K562 (cell line): ENCODE results near the gene MRPL10. TPM values are rescaled to one million over a fixed set of nuclear protein-coding genes. Genes with fewer than 3 reads are reported as not detected.
A peak's percentile ranks its signal among the peaks of the same experiment; 100 is the strongest.

ENCODE experiments used
- CGGBP1 ChIP-seq: fragments of 250-450 bp; sonication (Bioruptor Pico); IDR thresholded peaks from 2 replicates; pipeline ENCODE4 v1.9.0; 2021; ENCODE audit warnings: mild to moderate bottlenecking
- CTBP1 ChIP-seq: fragments of 450-650 bp; IDR thresholded peaks from 2 replicates; pipeline ENCODE4 v1.6.1; 2016; ENCODE audit warnings: borderline replicate concordance
- E2F8 ChIP-seq: fragments of 450-650 bp; IDR thresholded peaks from 2 replicates; pipeline ENCODE4 v1.7.1; 2018; ENCODE audit warnings: mild to moderate bottlenecking, low read depth; ENCODE audit not compliant: partially characterized antibody
- ELF1 ChIP-seq: fragments of 200-800 bp; sonication (Bioruptor generic); IDR thresholded peaks from 2 replicates; pipeline ENCODE4 v1.6.1; 2016; ENCODE audit warnings: missing genetic modification characterization, missing compliant biosample characterization
- EP300 ChIP-seq: IDR thresholded peaks from 2 replicates; pipeline ENCODE4 v1.6.1; 2012; ENCODE audit warnings: low read length, improper control_type of control experiment
- FOXJ2 ChIP-seq: fragments of 200-800 bp; sonication (Bioruptor generic); IDR thresholded peaks from 2 replicates; pipeline ENCODE4 v1.6.1; 2016; ENCODE audit warnings: missing genetic modification characterization, missing compliant biosample characterization
- GATAD2A ChIP-seq: fragments of 450-650 bp; IDR thresholded peaks from 2 replicates; pipeline ENCODE4 v1.6.1; 2017
- KAT7 ChIP-seq: sonication (generic); formaldehyde crosslinking; IDR thresholded peaks from 2 replicates; pipeline ENCODE4 v1.8.0; 2022; ENCODE audit warnings: missing genetic modification reagents, mild to moderate bottlenecking, borderline replicate concordance
- KHSRP ChIP-seq: fragments of 450-650 bp; IDR thresholded peaks from 2 replicates; pipeline ENCODE4 v1.6.1; 2017
- MAZ ChIP-seq, 2 experiments: fragments of 450-650 bp in 1 of 2; sonication (generic) in 1 of 2; formaldehyde crosslinking; IDR thresholded peaks in 1 of 2; conservative IDR thresholded peaks in 1 of 2; 2 replicates each; pipeline versions ENCODE4 v1.4.0 to v1.5.0; 2020; ENCODE audit warnings: mild to moderate bottlenecking in 1 of 2, missing genetic modification reagents in 1 of 2
- NKRF ChIP-seq: fragments of 450-650 bp; IDR thresholded peaks from 2 replicates; pipeline ENCODE4 v1.6.1; 2016; ENCODE audit warnings: borderline replicate concordance
- NONO ChIP-seq, 2 experiments: fragments of 200-400 bp in 1 of 2; fragments of 450-650 bp in 1 of 2; formaldehyde crosslinking in 1 of 2; IDR thresholded peaks; 2 replicates each; pipeline ENCODE4 v1.6.1; 2017; ENCODE audit warnings: low read depth in 2 of 2, mild to moderate bottlenecking in 2 of 2, moderate library complexity in 2 of 2, low read length in 1 of 2
- SMAD4 ChIP-seq: fragments of 250-450 bp; sonication (Bioruptor Pico); conservative IDR thresholded peaks from 2 replicates; pipeline ENCODE4 v1.8.0; 2021; ENCODE audit warnings: inconsistent platforms, mild to moderate bottlenecking, moderate library complexity
- SREBF1 ChIP-seq: fragments of 150-350 bp; IDR thresholded peaks from 2 replicates; pipeline ENCODE4 v1.6.1; 2014; ENCODE audit warnings: antibody characterized with exemption, low read depth, low read length, borderline replicate concordance
- ZBTB1 ChIP-seq: sonication (generic); formaldehyde crosslinking; IDR thresholded peaks from 2 replicates; pipeline ENCODE4 v1.8.1; 2023; ENCODE audit warnings: missing genetic modification reagents, low read depth, mild to moderate bottlenecking, borderline replicate concordance
- ZBTB12 ChIP-seq: fragments of 250-450 bp; sonication (Bioruptor Pico); IDR thresholded peaks from 2 replicates; pipeline ENCODE4 v1.4.0; 2020
- polyA plus RNA-seq, 8 experiments: library from polyadenylated mRNA; depleted of rRNA in 4 of 8; stranded (reverse) in 5 of 8; unstranded in 3 of 8; fragments of >200 nt; fragmentation: Nextera tagmentation in 2 of 8; fragmentation: Illumina TruSeq in 1 of 8; extraction: Ambion mirVana in 2 of 8; extraction: Trizol in 1 of 8; gene quantifications; 2 replicates each; pipeline versions ENCODE4 v1.2.1 to v1.2.3, GENCODE V29; 2011 to 2014; ENCODE audit warnings: inconsistent platforms in 1 of 8, missing spikeins in 1 of 8
- total RNA-seq, 7 experiments: library from RNA; depleted of rRNA in 6 of 7; stranded (reverse); fragments of >200 nt in 6 of 7; fragmentation: Illumina TruSeq in 2 of 7; extraction: Trizol in 2 of 7; gene quantifications; 2 replicates each; pipeline versions ENCODE4 v1.2.1 to v1.2.3, GENCODE V29; 2011 to 2021; ENCODE audit warnings: low replicate concordance in 1 of 7

MRPL10 gene
- total and polyA plus RNA-seq, 9 of the 15 experiments (the other 6 are each of a cell fraction or from before 2014, with no cell fraction given), result 27.8 to 105 (median 67.3) TPM

GRCh38 chr17:47821424-47822391 lies 9.6 kb downstream of the MRPL10 start, which contains the start of gene OSBPL7 (continued):
- TF ChIP-seq ZBTB1 (CRISPR knock-in tag) (no peak), KHSRP (no peak), SMAD4 (CRISPR knock-in tag) (no peak), KAT7 (CRISPR knock-in tag) (no peak), FOXJ2 (tag) (no peak), EP300 (no peak), CTBP1 (peak; percentile 62; the same call in 1 of the 2 replicates), SREBF1 (no peak), CGGBP1 (CRISPR knock-in tag) (no peak), NONO (IDR thresholded peaks at IDR 0.05; ENCODE audit: low read depth in 2 of 2, low read length in 1 of 2) (no peak), ELF1 (peak; percentile 88), GATAD2A (no peak), MAZ (CRISPR knock-in tag; conservative IDR thresholded peaks at IDR 0.05 in 1 of 2, IDR thresholded peaks at IDR 0.05 in 1 of 2) (peak; percentile 89 to 90), E2F8 (peak; percentile 86), ZBTB12 (CRISPR knock-in tag) (no peak), NKRF (peak; percentile 85)
